Lung (tissue), 12 donors: ENCODE data around the gene ORAI3. TPM values are rescaled to one million over a fixed set of nuclear protein-coding genes. Genes with fewer than 3 reads are reported as not detected.

Source experiments
- ATAC-seq: fragments of 200-7000 bp; cut with Tn5 transposase; one replicate; pipeline ENCODE4 v1.9.1; 2020; ENCODE audit warnings: moderate number of reproducible peaks; ENCODE audit not compliant: insufficient read depth, low FRiP score
- DNase-seq, 3 donors: peaks; one replicate each; pipeline ENCODE4 v3.0.0-alpha.2; 2013 to 2017
- H3K27ac ChIP-seq, 2 donors: one replicate each; pipeline ENCODE4 v1.5.1; 2013; ENCODE audit warnings: mild to moderate bottlenecking in 2 of 2, moderate library complexity in 2 of 2, control low read depth in 1 of 2, inconsistent platforms in 1 of 2, low read depth in 1 of 2, low read length in 1 of 2
- H3K27me3 ChIP-seq, 3 donors: one replicate each; pipeline ENCODE4 v1.5.1; 2013; ENCODE audit warnings: low read length in 2 of 3; ENCODE audit not compliant: control insufficient read depth in 3 of 3, insufficient read depth in 3 of 3
- H3K36me3 ChIP-seq, 4 donors: one replicate each; pipeline ENCODE4 v1.5.1; 2013; ENCODE audit warnings: low read length in 4 of 4, mild to moderate bottlenecking in 1 of 4, moderate library complexity in 1 of 4; ENCODE audit not compliant: control insufficient read depth in 4 of 4, insufficient read depth in 4 of 4
- H3K4me1 ChIP-seq, 5 donors: one replicate each; pipeline ENCODE4 v1.5.1; 2013; ENCODE audit warnings: low read length in 5 of 5, mild to moderate bottlenecking in 2 of 5, moderate library complexity in 1 of 5; ENCODE audit not compliant: control insufficient read depth in 5 of 5, insufficient read depth in 5 of 5
- H3K4me3 ChIP-seq: one replicate; pipeline ENCODE4 v1.5.1; 2013; ENCODE audit warnings: mild to moderate bottlenecking, control low read depth, moderate library complexity
- H3K9ac ChIP-seq, 2 donors: one replicate each; pipeline ENCODE4 v1.5.1; 2013; ENCODE audit warnings: low read length in 2 of 2, control low read depth in 1 of 2; ENCODE audit not compliant: insufficient read depth in 1 of 2
- H3K9me3 ChIP-seq, 4 donors: one replicate each; pipeline ENCODE4 v1.5.1; 2013; ENCODE audit warnings: low read length in 3 of 4, mild to moderate bottlenecking in 1 of 4, moderate library complexity in 1 of 4; ENCODE audit not compliant: control insufficient read depth in 4 of 4, insufficient read depth in 3 of 4
- WGBS, 2 donors: extraction: QIAGEN DNeasy Blood & Tissue Kit; methylation state at CpG; one replicate each; pipeline ENCODE4 v1.1.7; 2013; 5-methylcytosine and 5-hydroxymethylcytosine counted together
- polyA plus RNA-seq, 2 donors: library from polyadenylated mRNA; stranded (reverse); fragments of 200-250 nt; gene quantifications; one replicate each; pipeline ENCODE4 v1.2.1, GENCODE V29; 2013
- total RNA-seq, 2 donors: library from RNA; depleted of rRNA in 1 of 2; stranded (reverse); fragments of >200 nt in 1 of 2; gene quantifications; one replicate each; pipeline ENCODE4 v1.2.1, GENCODE V29; 2014 to 2021
- TF ChIP-seq, protein P1 (sequence below): IDR thresholded peaks from 2 replicates; pipeline ENCODE4 v1.5.1; 2012; ENCODE audit warnings: mild to moderate bottlenecking; ENCODE audit errors: control extremely low read depth, extremely low read depth
- donor health status: control.
- donor health status: control.
- donor health status: Bipolar disorder and iron deficiency.
- donor health status: healthy.
- donor health status: DM: yes; HTN: yes; CAD: no.

Gene ORAI3
- total and polyA plus RNA-seq, 4 donors: 20.2 to 27.4 (median 23.6) TPM

- no peak for ATAC-seq
- no peaks in the 10 kb centered on the region for H3K27me3 ChIP-seq
- H3K4me1 ChIP-seq: no peaks in the 10 kb centered on the region
- no peak overlapping the region for H3K27ac ChIP-seq
- peaks cover 2 to 80% (median 42%) of the 10 kb centered on the region in 4 donors for H3K36me3 ChIP-seq
- TF ChIP-seq, protein P1, sequence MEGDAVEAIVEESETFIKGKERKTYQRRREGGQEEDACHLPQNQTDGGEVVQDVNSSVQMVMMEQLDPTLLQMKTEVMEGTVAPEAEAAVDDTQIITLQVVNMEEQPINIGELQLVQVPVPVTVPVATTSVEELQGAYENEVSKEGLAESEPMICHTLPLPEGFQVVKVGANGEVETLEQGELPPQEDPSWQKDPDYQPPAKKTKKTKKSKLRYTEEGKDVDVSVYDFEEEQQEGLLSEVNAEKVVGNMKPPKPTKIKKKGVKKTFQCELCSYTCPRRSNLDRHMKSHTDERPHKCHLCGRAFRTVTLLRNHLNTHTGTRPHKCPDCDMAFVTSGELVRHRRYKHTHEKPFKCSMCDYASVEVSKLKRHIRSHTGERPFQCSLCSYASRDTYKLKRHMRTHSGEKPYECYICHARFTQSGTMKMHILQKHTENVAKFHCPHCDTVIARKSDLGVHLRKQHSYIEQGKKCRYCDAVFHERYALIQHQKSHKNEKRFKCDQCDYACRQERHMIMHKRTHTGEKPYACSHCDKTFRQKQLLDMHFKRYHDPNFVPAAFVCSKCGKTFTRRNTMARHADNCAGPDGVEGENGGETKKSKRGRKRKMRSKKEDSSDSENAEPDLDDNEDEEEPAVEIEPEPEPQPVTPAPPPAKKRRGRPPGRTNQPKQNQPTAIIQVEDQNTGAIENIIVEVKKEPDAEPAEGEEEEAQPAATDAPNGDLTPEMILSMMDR: no peak
- 89 to 91% methylated on average over 17 of the region's 17 CpGs for WGBS, 2 donors
- no peak for DNase-seq
- H3K4me3 ChIP-seq: no peak overlapping the region
- no peaks in the 10 kb centered on the region for H3K9me3 ChIP-seq
- H3K9ac ChIP-seq: no peak overlapping the region
Observed at GRCh38 chr16:30977502-30977901, 28.6 kb downstream of the ORAI3 start.

- H3K36me3 ChIP-seq: peaks cover 2 to 77% (median 29%) of the 10 kb centered on the region in 4 donors
- no peak for ATAC-seq
- H3K27ac ChIP-seq: no peak overlapping the region
- DNase-seq: no peak
- H3K4me3 ChIP-seq: no peak overlapping the region
- 94 to 96% methylated on average over 59 to 62 of the region's 62 CpGs for WGBS, 2 donors
- H3K27me3 ChIP-seq: no peaks in the 10 kb centered on the region
- H3K9me3 ChIP-seq: no peaks in the 10 kb centered on the region
- TF ChIP-seq, protein P1: no peak
- H3K4me1 ChIP-seq: no peaks in the 10 kb centered on the region
- no peak overlapping the region for H3K9ac ChIP-seq
Observed at GRCh38 chr16:30979170-30980022, 30.5 kb downstream of the ORAI3 start.

DNA sequence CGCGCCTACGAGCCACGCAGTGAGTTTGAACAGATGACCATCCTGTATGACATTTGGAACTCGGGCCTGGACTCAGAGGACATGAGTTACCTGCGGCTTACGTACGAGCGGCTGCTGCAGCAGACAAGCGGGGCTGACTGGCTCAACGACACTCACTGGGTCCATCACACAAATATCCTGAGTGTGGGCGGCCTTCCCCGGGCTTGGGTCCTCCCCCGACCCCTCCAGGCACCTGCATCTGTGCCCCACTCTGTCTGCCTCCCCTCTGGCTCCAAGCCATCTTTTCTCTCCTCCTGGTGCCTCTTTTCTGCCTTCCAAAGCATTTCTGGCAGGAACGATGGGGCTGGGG, 31.1 kb downstream of the ORAI3 start:
- no peak for ATAC-seq
- no peaks in the 10 kb centered on the region for H3K9me3 ChIP-seq
- H3K9ac ChIP-seq: no peak overlapping the region
- DNase-seq: no peak
- H3K36me3 ChIP-seq: peaks cover 2 to 74% (median 28%) of the 10 kb centered on the region in 4 donors
- no peaks in the 10 kb centered on the region for H3K4me1 ChIP-seq
- no peaks in the 10 kb centered on the region for H3K27me3 ChIP-seq
- H3K4me3 ChIP-seq: no peak overlapping the region
- H3K27ac ChIP-seq: no peak overlapping the region
- TF ChIP-seq, protein P1: no peak
- WGBS, 2 donors: 91 to 92% methylated on average over 15 of the region's 15 CpGs
